ENCODE measurements around the gene CPNE7. TPM values are rescaled to one million over a fixed set of nuclear protein-coding genes. Genes with fewer than 3 reads are reported as not detected.

Gene CPNE7
- total RNA-seq (2022) (40.4 and 50.0 TPM in 2 replicates), Bru-seq, nascent RNA (percentile 58 among the genes with signal in this experiment), BruChase-seq, experiment 1, labeled RNA remaining after a 2-hour chase (percentile 68 among the genes with signal in this experiment), BruChase-seq, experiment 2, labeled RNA remaining after a 6-hour chase (percentile 79 among the genes with signal in this experiment)
- long read RNA-seq, transcript CPNE7-202 (15 exons, 2,409 nt): major isoform, 7 of 37 reads
- long read RNA-seq, partial matches to known transcripts: 13 of 37 reads
- long read RNA-seq, other reads (novel, unspliced or antisense): 16 of 37 reads

DNA sequence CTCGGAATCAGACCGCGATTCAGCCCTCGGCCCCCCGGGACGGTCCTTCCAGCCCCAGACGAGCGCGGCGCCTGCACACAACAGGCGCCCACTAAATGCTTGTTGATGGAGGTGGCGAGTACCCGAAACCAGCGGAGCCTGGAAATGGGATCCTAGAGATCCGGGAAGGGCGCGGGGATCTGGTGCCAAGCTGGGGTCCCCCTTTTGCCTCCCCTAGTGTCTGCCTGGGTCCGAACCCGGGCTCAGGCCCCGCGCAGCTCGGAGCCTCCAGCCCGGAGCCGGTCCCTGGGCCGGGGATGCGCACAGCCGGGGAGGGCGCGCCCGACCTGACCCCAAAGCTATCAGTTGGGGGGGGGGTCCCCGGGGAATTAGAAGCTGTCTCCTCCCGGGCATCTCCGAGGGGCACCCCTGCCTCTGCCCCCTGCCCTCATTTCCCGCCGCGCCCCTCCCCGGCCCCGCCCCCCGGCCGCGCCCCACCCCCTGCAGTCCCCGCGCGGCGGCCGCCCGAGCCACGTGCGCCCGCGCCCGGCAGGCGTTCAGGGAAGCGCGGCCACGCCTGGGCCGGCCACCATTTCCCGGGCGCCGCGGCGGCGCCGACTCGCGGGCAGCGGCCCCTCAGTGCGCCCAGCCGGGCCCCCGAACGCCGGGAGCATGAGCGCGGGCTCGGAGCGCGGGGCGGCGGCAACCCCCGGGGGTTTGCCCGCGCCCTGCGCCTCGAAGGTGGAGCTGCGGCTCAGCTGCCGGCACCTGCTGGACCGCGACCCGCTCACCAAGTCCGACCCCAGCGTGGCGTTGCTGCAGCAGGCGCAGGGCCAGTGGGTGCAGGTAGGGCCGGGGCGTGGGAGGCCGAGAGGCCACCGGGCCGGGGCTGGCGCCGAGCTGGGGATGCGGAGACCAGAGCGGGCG, at the start of gene CPNE7:
Gene CPNE7, plus strand, starts transcription at position 512 of the 906 bp plus-strand sequence. Its CDS starts 140 bp downstream, at position 652.
- Histone ChIP-seq H3K4me1 (peaks cover 27% of the 10 kb centered on the region), H3K4me3 (ENCODE audit: low read depth, low read length) (peak within 1 kb of the TSS; percentile 86), H3K36me3 (ENCODE audit: control insufficient read depth, insufficient read depth, low read length) (0 out of 2 replicates have a peak, but pooled peaks cover 4% of the 10 kb centered on the region), H3K9me3 (no peaks in the 10 kb centered on the region), H3K27me3 (replicated peaks; ENCODE audit: control insufficient read depth, insufficient read depth, low read length) (no peaks in the 10 kb centered on the region)
- TF ChIP-seq, protein P1, sequence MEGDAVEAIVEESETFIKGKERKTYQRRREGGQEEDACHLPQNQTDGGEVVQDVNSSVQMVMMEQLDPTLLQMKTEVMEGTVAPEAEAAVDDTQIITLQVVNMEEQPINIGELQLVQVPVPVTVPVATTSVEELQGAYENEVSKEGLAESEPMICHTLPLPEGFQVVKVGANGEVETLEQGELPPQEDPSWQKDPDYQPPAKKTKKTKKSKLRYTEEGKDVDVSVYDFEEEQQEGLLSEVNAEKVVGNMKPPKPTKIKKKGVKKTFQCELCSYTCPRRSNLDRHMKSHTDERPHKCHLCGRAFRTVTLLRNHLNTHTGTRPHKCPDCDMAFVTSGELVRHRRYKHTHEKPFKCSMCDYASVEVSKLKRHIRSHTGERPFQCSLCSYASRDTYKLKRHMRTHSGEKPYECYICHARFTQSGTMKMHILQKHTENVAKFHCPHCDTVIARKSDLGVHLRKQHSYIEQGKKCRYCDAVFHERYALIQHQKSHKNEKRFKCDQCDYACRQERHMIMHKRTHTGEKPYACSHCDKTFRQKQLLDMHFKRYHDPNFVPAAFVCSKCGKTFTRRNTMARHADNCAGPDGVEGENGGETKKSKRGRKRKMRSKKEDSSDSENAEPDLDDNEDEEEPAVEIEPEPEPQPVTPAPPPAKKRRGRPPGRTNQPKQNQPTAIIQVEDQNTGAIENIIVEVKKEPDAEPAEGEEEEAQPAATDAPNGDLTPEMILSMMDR (IDR thresholded peaks at IDR 0.05; ENCODE audit: insufficient read depth in 1 of 2, low read depth in 1 of 2, low read length in 1 of 2, severe bottlenecking in 1 of 2, unreplicated experiment in 1 of 2): no peak
- intact Hi-C loops (cut with micrococcal nuclease; ENCODE audit: unreplicated experiment): no loop called here
- POLR2A ChIA-PET: interaction anchor here (0.6 kb wide), 2 partner anchors 55 to 58 kb away, joined by 3 read pairs; no protein-coding TSS in a partner anchor
- DNase-seq: peak in 1 of 2 experiments; percentile 57
- Mint-ChIP-seq H3K4me1 (ENCODE audit: low read depth, unreplicated experiment) (peaks cover 14% of the 10 kb centered on the region), H3K9me3 (ENCODE audit: unreplicated experiment) (no peaks in the 10 kb centered on the region), H3K27ac (ENCODE audit: unreplicated experiment) (no peak within 1 kb of the TSS), H3K4me3 (ENCODE audit: unreplicated experiment) (peak within 1 kb of the TSS; percentile 59), H3K36me3 (ENCODE audit: insufficient read depth, unreplicated experiment) (peaks cover 9% of the 10 kb centered on the region), H3K27me3 (ENCODE audit: insufficient read depth, unreplicated experiment) (no peaks in the 10 kb centered on the region)
- CTCF ChIA-PET: interaction anchor here (0.6 kb wide), 1 partner anchor 262 kb away, joined by 4 read pairs; no protein-coding TSS in a partner anchor
- BruUV-seq (replicated peaks): no TSS peak

DNA sequence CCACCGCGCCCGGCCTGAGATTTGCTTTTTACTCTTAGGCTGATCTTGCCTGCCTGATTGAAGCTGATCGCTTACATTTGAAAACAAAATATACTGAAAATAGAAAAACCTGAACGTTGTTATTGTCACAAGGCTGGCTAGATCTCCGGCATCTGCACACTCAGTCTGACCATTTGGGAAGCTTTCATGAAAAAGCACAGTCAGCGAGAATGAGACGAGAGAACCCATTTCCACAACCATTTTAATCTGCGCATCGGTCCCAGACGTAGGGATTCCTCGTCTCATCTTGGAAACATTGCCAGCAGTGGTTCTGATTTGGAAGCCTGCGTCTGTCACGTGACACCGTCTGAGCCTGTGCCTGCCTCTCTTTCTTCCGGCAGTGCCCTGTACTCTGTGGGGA, 46.5 kb upstream of the CPNE7 start:
- Mint-ChIP-seq H3K9me3 (ENCODE audit: unreplicated experiment) (no peaks in the 10 kb centered on the region), H3K27ac (ENCODE audit: unreplicated experiment) (no peak overlapping the region), H3K36me3 (ENCODE audit: insufficient read depth, unreplicated experiment) (peaks cover 99% of the 10 kb centered on the region), H3K27me3 (ENCODE audit: insufficient read depth, unreplicated experiment) (no peaks in the 10 kb centered on the region), H3K4me1 (ENCODE audit: low read depth, unreplicated experiment) (no peaks in the 10 kb centered on the region), H3K4me3 (ENCODE audit: unreplicated experiment) (no peak overlapping the region)
- Histone ChIP-seq H3K9me3 (no peaks in the 10 kb centered on the region), H3K36me3 (ENCODE audit: control insufficient read depth, insufficient read depth, low read length) (peaks cover 12% of the 10 kb centered on the region), H3K27me3 (replicated peaks; ENCODE audit: control insufficient read depth, insufficient read depth, low read length) (no peaks in the 10 kb centered on the region), H3K4me3 (ENCODE audit: low read depth, low read length) (no peak overlapping the region), H3K4me1 (no peaks in the 10 kb centered on the region)
- intact Hi-C loops (cut with micrococcal nuclease; ENCODE audit: unreplicated experiment): no loop called here
- ChIA-PET POLR2A (interaction anchor here (1.2 kb wide), 1 partner anchor 13 kb away, joined by 4 read pairs; no protein-coding TSS in a partner anchor), CTCF (no interaction called here)
- DNase-seq: no peak
- TF ChIP-seq, protein P1 (IDR thresholded peaks at IDR 0.05; ENCODE audit: insufficient read depth in 1 of 2, low read depth in 1 of 2, low read length in 1 of 2, severe bottlenecking in 1 of 2, unreplicated experiment in 1 of 2): no peak
- BruUV-seq (replicated peaks): no TSS peak

Measured in Caco-2 (cell line).